ENCODE data around the gene C4orf50.

DNA sequence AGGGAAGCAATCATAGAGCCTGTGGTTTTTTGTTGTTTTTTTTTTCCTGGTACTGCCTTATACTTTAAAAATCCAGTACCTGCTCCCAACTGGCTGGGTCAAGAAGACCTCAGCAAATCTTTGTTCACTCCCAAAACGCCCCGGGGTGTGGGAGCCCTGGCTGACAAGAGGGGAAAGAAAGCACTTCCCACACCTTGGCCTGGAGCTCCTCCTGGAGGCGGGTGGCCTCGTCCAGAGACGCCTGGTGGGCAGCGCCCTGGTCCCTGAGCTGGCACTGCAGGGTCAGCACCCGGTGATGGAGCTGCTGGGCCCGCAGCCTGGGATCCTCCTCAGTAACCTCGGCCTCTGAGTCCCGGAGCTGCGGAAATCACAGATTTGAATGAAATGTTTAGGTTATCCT lies 38.2 kb downstream of the C4orf50 start:
- no peak for TF ChIP-seq ZNF44 (CRISPR knock-in tag; IDR thresholded peaks at IDR 0.05)
- TF ChIP-seq, protein P1, sequence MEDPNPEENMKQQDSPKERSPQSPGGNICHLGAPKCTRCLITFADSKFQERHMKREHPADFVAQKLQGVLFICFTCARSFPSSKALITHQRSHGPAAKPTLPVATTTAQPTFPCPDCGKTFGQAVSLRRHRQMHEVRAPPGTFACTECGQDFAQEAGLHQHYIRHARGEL (CRISPR knock-in tag; IDR thresholded peaks at IDR 0.05), result no peak
- TF ChIP-seq, protein P2, sequence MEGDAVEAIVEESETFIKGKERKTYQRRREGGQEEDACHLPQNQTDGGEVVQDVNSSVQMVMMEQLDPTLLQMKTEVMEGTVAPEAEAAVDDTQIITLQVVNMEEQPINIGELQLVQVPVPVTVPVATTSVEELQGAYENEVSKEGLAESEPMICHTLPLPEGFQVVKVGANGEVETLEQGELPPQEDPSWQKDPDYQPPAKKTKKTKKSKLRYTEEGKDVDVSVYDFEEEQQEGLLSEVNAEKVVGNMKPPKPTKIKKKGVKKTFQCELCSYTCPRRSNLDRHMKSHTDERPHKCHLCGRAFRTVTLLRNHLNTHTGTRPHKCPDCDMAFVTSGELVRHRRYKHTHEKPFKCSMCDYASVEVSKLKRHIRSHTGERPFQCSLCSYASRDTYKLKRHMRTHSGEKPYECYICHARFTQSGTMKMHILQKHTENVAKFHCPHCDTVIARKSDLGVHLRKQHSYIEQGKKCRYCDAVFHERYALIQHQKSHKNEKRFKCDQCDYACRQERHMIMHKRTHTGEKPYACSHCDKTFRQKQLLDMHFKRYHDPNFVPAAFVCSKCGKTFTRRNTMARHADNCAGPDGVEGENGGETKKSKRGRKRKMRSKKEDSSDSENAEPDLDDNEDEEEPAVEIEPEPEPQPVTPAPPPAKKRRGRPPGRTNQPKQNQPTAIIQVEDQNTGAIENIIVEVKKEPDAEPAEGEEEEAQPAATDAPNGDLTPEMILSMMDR (CRISPR knock-in tag; IDR thresholded peaks at IDR 0.05), result peak; percentile 61
- TF ChIP-seq, protein P3, sequence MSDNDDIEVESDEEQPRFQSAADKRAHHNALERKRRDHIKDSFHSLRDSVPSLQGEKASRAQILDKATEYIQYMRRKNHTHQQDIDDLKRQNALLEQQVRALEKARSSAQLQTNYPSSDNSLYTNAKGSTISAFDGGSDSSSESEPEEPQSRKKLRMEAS (IDR thresholded peaks at IDR 0.05), result no peak
- TF ChIP-seq, protein P4, sequence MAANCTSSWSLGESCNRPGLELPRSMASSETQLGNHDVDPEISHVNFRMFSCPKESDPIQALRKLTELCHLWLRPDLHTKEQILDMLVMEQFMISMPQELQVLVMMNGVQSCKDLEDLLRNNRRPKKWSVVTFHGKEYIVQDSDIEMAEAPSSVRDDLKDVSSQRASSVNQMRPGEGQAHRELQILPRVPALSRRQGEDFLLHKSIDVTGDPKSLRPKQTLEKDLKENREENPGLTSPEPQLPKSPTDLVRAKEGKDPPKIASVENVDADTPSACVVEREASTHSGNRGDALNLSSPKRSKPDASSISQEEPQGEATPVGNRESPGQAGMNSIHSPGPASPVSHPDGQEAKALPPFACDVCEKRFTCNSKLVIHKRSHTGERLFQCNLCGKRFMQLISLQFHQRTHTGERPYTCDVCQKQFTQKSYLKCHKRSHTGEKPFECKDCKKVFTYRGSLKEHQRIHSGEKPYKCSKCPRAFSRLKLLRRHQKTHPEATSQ (CRISPR knock-in tag; IDR thresholded peaks at IDR 0.05; ENCODE audit: borderline replicate concordance), result no peak

Measured in HepG2 (cell line).